Nephron progenitor cell (in vitro differentiated cells): ENCODE results near the gene MACC1.

Source experiments
- DNase-seq: peaks from one replicate; pipeline ENCODE4 v3.0.0; 2021
- H3K27ac Mint-ChIP-seq: 2 replicates; pipeline ENCODE4 v1.8.0; 2021; ENCODE audit warnings: mild to moderate bottlenecking, moderate library complexity, mixed read lengths
- H3K27me3 Mint-ChIP-seq: 2 replicates; pipeline ENCODE4 v1.8.0; 2021; ENCODE audit warnings: mild to moderate bottlenecking, low read depth, mixed read lengths; ENCODE audit not compliant: poor library complexity
- H3K36me3 Mint-ChIP-seq: 2 replicates; pipeline ENCODE4 v1.8.0; 2021; ENCODE audit warnings: low read depth, mixed read lengths
- H3K4me1 Mint-ChIP-seq: 2 replicates; pipeline ENCODE4 v1.8.0; 2021; ENCODE audit warnings: mixed read lengths
- H3K4me3 Mint-ChIP-seq: 2 replicates; pipeline ENCODE4 v1.8.0; 2021; ENCODE audit warnings: mild to moderate bottlenecking, moderate library complexity, mixed read lengths
- H3K9me3 Mint-ChIP-seq: 2 replicates; pipeline ENCODE4 v1.8.0; 2021; ENCODE audit warnings: mild to moderate bottlenecking, moderate library complexity, mixed read lengths
- TF ChIP-seq, protein P1 (sequence below): fragments of 200-600 bp; sonication (generic); IDR thresholded peaks from 2 replicates; pipeline ENCODE4 v1.5.0; 2021; ENCODE audit warnings: antibody characterized with exemption

The MACC1 gene

DNA sequence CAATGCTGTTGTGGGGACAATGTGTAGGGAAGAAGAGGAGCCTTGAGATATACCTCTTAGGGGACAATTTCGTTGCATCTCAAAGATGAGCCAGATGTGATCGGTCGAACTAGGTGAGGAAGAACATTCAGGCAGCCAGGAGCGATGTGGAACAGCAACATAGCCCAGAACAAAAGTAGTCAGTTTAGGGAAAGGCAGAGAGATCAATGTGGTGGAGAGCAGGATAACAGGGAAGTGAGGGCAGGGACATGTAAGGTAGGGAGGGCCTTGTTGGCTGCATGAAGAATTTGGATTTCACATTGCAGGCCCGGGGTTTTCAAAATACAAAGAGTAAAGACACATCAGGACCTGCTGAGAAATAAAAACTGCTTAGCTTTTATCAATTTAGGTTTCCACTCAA is 29.1 kb upstream of the MACC1 start:
- TF ChIP-seq, protein P1, sequence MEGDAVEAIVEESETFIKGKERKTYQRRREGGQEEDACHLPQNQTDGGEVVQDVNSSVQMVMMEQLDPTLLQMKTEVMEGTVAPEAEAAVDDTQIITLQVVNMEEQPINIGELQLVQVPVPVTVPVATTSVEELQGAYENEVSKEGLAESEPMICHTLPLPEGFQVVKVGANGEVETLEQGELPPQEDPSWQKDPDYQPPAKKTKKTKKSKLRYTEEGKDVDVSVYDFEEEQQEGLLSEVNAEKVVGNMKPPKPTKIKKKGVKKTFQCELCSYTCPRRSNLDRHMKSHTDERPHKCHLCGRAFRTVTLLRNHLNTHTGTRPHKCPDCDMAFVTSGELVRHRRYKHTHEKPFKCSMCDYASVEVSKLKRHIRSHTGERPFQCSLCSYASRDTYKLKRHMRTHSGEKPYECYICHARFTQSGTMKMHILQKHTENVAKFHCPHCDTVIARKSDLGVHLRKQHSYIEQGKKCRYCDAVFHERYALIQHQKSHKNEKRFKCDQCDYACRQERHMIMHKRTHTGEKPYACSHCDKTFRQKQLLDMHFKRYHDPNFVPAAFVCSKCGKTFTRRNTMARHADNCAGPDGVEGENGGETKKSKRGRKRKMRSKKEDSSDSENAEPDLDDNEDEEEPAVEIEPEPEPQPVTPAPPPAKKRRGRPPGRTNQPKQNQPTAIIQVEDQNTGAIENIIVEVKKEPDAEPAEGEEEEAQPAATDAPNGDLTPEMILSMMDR, result no peak
- no peak for DNase-seq
- H3K27ac Mint-ChIP-seq, result no peak overlapping the region
- no peaks in the 10 kb centered on the region for H3K27me3 Mint-ChIP-seq
- no peaks in the 10 kb centered on the region for H3K36me3 Mint-ChIP-seq
- H3K4me3 Mint-ChIP-seq, result no peak overlapping the region
- peaks cover 9% of the 10 kb centered on the region for H3K4me1 Mint-ChIP-seq
- no peaks in the 10 kb centered on the region for H3K9me3 Mint-ChIP-seq

DNA sequence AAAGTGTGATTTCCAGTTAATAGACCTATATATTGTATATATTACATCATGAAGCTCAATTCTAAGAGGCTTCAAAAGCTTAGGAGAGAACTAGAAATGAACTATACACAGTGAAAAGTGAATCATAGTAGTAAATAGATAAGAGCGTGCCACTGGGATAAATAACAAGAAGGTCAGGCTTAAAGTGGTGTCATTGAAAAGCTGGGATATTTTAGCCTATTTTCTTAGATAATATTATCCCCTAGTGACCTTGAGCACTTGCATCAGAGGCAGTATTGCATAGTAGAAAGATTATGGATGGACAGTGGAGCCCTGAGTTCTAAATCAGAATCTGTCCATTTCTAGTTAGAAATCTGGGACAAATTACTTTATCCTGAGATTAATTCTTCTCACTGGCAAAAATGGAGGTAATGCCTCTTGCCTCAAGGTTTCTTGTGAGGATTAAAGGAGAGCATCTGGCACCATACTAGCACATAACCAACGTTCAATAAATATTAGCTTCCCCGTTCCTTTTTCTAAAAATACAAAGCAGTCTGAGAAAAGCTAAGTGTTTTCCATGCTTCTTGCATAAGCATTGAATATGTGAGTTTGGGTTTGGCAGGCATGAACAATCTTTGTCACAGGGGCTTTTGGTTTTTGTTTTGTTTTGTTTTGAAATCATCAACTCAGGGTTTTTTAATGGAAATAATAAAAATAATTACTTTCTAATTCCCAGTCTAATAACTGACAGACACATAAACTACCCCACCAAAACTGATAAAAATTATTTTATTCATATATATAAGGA is 27.3 kb upstream of the MACC1 start:
- Mint-ChIP-seq H3K4me1 (peaks cover 12% of the 10 kb centered on the region), H3K27ac (no peak overlapping the region), H3K27me3 (no peaks in the 10 kb centered on the region), H3K4me3 (no peak overlapping the region), H3K36me3 (no peaks in the 10 kb centered on the region), H3K9me3 (no peaks in the 10 kb centered on the region)
- TF ChIP-seq, protein P1, result no peak
- DNase-seq, result no peak

DNA sequence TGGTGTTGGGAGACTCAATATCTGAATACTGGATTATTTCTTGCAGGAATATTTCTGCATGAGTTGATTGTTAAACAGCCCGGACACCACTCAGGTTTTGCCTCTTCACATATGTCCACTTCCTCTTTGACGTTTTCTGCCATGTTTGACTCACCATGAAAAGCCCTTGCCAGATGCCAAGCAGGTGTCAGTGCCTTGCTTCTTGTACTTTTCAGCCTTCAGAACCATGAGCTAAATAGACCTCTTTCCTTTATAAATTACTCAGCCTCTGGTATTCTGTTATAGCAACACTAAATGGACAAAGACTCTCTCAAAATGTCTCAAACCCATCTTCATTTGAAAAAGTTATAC is 24.7 kb upstream of the MACC1 start:
- peaks cover 12% of the 10 kb centered on the region for H3K4me1 Mint-ChIP-seq
- peaks cover 3% of the 10 kb centered on the region for H3K27me3 Mint-ChIP-seq
- no peak overlapping the region for H3K4me3 Mint-ChIP-seq
- no peak overlapping the region for H3K27ac Mint-ChIP-seq
- H3K9me3 Mint-ChIP-seq, result no peaks in the 10 kb centered on the region
- no peaks in the 10 kb centered on the region for H3K36me3 Mint-ChIP-seq
- DNase-seq, result no peak
- TF ChIP-seq, protein P1, result no peak

GRCh38 chr7:20241194-20241910 is 24.2 kb upstream of the MACC1 start:
- no peak for DNase-seq

GRCh38 chr7:20240080-20240926 is 23.1 kb upstream of the MACC1 start:
- no peak overlapping the region for H3K27ac Mint-ChIP-seq

More at GRCh38 chr7:20241194-20241910, 24.2 kb upstream of the MACC1 start:
- TF ChIP-seq, protein P1, result no peak
- H3K36me3 Mint-ChIP-seq, result no peaks in the 10 kb centered on the region
- H3K4me1 Mint-ChIP-seq, result peaks cover 12% of the 10 kb centered on the region
- no peaks in the 10 kb centered on the region for H3K9me3 Mint-ChIP-seq
- peaks cover 3% of the 10 kb centered on the region for H3K27me3 Mint-ChIP-seq
- no peak overlapping the region for H3K4me3 Mint-ChIP-seq
- no peak overlapping the region for H3K27ac Mint-ChIP-seq

More at GRCh38 chr7:20240080-20240926, 23.1 kb upstream of the MACC1 start:
- H3K4me1 Mint-ChIP-seq, result peaks cover 12% of the 10 kb centered on the region
- H3K4me3 Mint-ChIP-seq, result no peak overlapping the region
- H3K9me3 Mint-ChIP-seq, result no peaks in the 10 kb centered on the region
- peaks cover 7% of the 10 kb centered on the region for H3K27me3 Mint-ChIP-seq
- no peaks in the 10 kb centered on the region for H3K36me3 Mint-ChIP-seq
- TF ChIP-seq, protein P1, result no peak
- no peak for DNase-seq
